Upper lobe of left lung (tissue), 4 donors: ENCODE measurements around the gene FRMD5.

Source experiments
- EP300 ChIP-seq, 4 donors: sonication (generic); formaldehyde crosslinking; IDR thresholded peaks; one replicate each; pipeline ENCODE4 v1.5.1; 2017; ENCODE audit warnings: antibody characterized with exemption in 4 of 4, control low read depth in 2 of 4
- POLR2A ChIP-seq, 4 donors: fragments of 450-650 bp; IDR thresholded peaks; one replicate each; pipeline ENCODE4 v1.5.1; 2016 to 2017; ENCODE audit warnings: antibody characterized with exemption in 4 of 4, mild to moderate bottlenecking in 2 of 4

- TF ChIP-seq POLR2A (IDR thresholded peaks at IDR 0.05) (no peak), EP300 (IDR thresholded peaks at IDR 0.05) (no peak)
These were observed 281.9 kb downstream of the FRMD5 start for GRCh38 chr15:43913026-43913780.
